HG02610 (cell line): ENCODE data around the gene TMUB1.

Source experiments
- ATAC-seq: cut with Tn5 transposase; IDR thresholded peaks from one replicate; pipeline ENCODE4 v1.9.1; 2021; ENCODE audit warnings: mild to moderate bottlenecking, moderate library complexity; ENCODE audit not compliant: unreplicated experiment

The TMUB1 gene

GRCh38 chr7:151071032-151071866, 12.0 kb downstream of the TMUB1 start:
- no peak for ATAC-seq

DNA sequence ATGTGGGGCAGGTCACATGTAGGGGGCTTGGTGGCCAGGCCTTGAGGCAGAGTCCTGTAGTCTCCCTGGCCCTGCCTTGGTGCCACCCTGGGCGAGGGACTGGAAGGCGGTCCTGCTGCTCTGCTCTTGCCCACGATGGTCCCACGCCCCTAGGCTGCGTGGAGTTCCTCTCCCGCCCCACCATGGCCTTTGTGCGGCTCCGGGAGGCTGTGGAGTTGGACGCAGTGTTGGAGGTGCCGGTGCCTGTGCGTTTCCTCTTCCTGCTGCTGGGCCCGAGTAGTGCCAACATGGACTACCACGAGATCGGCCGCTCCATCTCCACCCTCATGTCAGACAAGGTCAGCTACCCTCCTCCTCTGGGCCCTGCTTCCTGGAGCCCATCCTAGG, 12.7 kb downstream of the TMUB1 start:
- ATAC-seq, result no peak

DNA sequence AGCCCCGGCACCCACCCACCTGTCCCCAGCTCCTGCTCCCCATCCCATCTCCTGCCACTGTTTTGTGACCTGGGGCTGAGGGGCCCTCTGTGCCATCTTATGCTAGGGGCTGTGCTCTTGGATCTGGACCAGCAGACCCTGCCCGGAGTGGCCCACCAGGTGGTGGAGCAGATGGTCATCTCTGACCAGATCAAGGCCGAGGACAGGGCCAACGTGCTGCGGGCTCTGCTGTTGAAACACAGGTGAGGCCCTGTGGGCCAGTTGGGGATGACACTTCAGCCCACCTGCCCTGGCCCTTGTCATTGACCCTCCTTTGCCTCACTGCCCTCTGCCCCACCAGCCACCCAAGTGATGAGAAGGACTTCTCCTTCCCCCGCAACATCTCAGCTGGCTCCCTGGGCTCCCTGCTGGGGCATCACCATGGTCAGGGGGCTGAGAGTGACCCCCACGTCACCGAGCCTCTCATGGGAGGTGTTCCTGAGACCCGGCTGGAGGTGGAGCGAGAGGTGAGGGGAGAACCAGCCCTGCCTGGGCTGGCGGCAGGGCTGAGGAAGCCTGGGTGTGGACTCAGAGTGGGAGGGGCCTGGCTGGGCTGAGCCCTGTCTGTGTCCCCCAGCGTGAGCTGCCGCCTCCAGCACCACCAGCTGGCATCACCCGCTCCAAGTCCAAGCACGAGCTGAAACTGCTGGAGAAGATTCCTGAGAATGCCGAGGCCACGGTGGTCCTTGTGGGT, 13.3 kb downstream of the TMUB1 start:
- no peak for ATAC-seq

- no peak for ATAC-seq
Measured at GRCh38 chr7:151068069-151068773, 15.1 kb downstream of the TMUB1 start.

DNA sequence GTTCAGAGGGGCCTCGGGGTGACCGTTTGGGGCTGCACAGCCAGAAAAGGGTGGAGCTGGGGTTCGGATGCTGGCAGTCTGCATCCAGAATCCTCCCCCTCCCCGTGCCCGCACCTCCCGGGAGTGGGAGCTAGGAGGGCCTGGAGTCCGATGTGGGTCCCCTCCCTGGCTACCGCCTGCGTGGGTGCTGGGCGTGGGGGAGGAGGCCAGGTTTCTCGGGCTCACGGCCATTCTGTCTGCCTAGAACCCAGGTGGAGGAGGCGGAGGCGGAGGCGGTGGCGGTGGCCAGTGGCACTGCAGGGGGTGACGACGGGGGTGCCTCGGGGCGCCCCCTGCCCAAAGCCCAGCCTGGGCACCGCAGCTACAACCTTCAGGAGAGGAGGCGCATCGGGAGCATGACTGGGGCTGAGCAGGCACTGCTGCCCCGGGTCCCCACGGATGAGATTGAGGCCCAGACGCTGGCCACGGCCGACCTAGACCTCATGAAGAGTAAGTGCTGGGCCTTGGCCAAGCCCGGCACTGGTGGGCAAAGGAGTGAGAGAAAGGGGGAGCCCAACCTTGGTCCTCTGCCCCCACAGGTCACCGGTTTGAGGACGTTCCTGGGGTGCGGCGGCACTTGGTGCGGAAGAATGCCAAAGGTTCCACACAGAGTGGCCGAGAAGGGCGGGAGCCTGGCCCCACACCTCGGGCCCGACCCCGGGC, 16.9 kb downstream of the TMUB1 start:
- no peak for ATAC-seq

DNA sequence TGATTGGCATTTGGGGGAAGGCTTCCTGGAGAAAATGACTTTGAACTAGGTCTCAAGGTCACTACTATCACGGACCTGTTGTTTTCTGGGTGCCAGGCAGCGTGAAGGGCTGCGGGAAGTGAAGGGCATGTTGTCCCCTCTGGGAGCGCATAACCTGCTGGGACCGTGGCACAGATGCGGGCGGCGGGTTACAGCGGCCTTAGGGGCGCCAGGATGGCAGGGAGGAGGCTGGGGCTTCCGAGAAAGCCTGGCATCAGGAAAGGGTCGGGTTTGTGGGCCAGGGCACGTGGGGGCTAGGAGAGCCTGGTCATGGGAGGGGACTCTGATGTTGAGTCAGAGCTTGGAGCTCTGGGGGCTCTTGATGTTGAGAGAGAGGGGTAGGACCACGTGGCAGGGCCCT, 17.8 kb downstream of the TMUB1 start:
- ATAC-seq, result no peak

- no peak for ATAC-seq
Measured at GRCh38 chr7:151064993-151065392, 18.3 kb downstream of the TMUB1 start.

GRCh38 chr7:151064454-151064853, 18.8 kb downstream of the TMUB1 start:
- ATAC-seq, result no peak

- no peak for ATAC-seq
Measured at GRCh38 chr7:151063212-151063561, 20.1 kb downstream of the TMUB1 start.

- ATAC-seq, result no peak
Measured at GRCh38 chr7:151062399-151063211, 20.7 kb downstream of the TMUB1 start.

DNA sequence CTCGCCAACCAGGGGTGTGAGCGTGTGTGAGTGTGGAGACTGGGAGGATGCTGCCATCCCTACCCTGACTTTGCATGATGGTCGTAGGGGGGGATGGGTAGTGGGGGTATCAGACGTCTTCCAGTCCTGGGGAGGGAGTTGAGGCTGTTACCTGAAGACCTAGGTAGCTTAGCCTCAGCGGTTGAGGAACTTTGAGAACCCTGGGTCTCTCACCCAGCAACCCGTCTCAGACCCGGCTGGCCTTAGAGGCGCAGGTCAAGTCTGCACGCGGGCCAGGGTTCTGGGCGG, 21.2 kb downstream of the TMUB1 start:
- ATAC-seq, result no peak

- no peak for ATAC-seq
Measured at GRCh38 chr7:151061213-151062110, 21.8 kb downstream of the TMUB1 start.

DNA sequence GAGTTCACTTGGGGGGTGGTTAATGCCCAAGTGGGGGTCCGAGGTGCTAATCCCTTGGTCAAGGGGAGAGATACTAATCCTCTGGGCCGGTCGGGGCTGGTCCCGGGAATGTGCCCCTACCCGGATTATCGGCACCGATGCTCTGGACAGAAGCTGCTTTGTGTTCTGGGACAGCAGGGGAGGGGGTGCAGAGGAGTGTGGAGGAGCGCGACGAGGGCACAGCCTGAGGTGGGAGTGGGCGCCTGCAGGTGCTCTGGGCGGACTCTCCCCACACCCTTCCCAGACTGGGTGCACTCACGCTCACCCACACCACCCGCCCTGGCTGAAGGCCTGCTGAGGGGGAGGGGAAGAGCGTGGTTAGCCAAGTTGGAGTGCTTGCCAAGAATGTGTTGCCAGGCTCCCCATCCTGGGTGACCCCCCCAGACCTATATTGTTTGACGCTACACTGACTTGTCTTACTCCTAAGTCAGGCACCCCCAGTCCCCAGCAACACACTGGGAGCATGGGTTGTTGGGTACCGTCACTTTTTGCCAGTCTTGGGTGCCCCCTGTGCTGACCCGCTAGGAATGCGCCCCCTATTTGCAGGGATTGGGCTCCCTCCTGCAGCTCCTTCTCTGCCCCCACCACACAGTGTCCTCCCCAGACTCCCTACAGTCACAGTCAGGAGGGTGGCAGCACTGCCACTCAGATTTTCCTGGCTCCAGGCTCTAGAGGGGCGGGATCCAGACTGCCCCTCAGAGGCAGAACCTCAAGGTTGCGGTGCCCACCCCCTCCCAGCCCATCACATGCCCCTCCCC, 22.7 kb downstream of the TMUB1 start:
- no peak for ATAC-seq

DNA sequence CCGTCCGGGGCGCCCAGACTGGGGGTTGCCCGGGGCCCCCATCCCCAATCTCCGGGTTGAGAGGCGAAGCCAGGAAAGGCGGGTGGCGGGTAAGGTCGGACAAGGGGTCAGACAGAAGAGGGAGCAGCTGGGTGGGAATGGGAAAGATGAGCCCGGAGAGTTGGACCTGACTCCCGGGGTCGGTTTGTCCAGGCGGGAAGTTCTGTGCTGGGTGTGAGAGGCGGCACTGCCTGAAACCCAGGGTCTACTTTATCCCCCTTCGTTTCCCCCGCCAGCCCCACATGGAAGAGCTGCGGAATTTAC, 23.2 kb downstream of the TMUB1 start:
- no peak for ATAC-seq

- ATAC-seq, result peak; percentile 23
Measured at GRCh38 chr7:151059367-151060112, 23.8 kb downstream of the TMUB1 start, which contains the start of gene SLC4A2. TSS of gene SLC4A2 (plus strand) at chr7:151059589. CDS start at chr7:151061988, 2,399 bp downstream.

DNA sequence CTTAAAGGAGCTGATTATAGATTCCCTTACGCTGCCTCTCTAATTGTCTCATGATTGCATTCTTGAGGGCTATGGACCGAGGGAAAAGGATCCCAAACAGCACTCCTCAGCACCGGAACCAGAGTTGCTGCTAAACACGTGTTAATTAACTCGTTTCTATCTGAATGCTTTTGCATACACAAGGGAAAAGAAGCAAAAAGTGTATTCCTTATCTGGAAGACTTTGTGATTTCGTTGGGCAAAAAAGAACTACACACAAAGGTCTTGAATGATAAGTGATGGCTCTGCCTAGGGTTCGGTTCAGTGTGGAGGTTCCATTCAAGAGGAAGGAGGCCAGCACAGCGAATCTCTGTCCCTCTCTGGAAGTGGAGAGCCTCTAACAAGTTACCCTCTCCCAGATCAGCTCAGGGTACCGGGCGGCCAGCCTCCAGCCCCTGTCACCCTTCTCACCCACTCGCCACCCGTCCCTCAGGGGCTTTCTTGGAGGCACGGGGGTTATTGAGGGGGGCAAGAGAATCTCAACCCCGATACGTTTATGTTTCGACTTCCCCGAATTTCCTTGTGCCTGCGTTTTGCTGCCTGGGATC, 24.4 kb downstream of the TMUB1 start:
- ATAC-seq, result no peak

DNA sequence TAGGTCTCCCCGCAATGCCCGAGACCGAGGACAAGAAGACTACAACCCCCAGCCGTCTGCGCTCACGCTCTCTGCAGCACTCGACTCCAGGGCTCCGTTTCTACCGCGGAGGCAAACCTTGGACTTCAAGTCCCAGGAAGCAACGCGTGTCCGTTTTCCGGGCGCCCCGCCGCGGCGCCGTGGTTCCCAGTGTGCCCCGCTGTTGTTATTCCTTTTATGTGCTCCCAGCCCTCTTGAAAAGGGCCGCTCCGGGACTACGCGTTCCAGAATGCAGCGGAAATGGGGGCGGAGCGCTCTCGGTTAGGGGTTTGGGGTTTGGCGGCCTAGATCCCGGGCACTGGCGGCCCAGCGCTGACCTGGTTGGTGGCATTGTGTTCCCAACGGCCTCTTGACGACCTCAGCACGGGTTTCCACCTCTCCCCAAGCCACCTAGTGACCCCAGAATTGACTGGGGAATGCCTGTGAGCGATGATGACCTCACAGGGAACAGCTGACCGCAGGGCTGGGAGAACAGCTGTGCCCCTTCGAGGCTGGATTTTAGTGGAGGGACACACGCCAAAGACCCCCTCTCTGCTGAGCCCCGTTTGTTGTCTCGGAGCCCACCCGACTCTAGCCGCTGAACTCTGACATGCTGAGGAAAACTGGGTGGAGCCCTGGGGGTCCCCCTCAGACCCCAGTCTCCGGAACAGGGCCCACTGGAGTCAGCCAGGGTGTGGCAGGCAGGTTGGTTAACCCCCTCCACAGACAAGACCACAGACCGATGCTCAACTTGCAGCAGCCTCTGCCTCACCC, 25.1 kb downstream of the TMUB1 start:
- ATAC-seq, result peak; percentile 91
